Mucosa of stomach (tissue), 1 donor: ENCODE measurements around the gene KLHL7.
"Not testable (repeated sequence)": the region's sequence is repeated elsewhere in the genome, so short reads cannot be mapped to it uniquely, and the experiment has no call there.

Experiments
- H3K27me3 ChIP-seq: one replicate; pipeline ENCODE4 v1.7.0; 2013; ENCODE audit warnings: mild to moderate bottlenecking, low read length; ENCODE audit not compliant: control insufficient read depth, insufficient read depth
- H3K36me3 ChIP-seq: one replicate; pipeline ENCODE4 v1.7.0; 2013; ENCODE audit warnings: low read length; ENCODE audit not compliant: control insufficient read depth, insufficient read depth
- H3K4me1 ChIP-seq: one replicate; pipeline ENCODE4 v1.7.0; 2013; ENCODE audit warnings: mild to moderate bottlenecking, low read length; ENCODE audit not compliant: control insufficient read depth, insufficient read depth
- H3K4me3 ChIP-seq: one replicate; pipeline ENCODE4 v1.7.0; 2013; ENCODE audit warnings: low read length
- H3K9ac ChIP-seq: one replicate; pipeline ENCODE4 v1.7.0; 2013; ENCODE audit warnings: mild to moderate bottlenecking, low read length, moderate library complexity
- H3K9me3 ChIP-seq: one replicate; pipeline ENCODE4 v1.7.0; 2013; ENCODE audit warnings: mild to moderate bottlenecking, low read length, moderate library complexity; ENCODE audit not compliant: control insufficient read depth
- donor health status: Pancreatic carcinoma.

Gene KLHL7

DNA sequence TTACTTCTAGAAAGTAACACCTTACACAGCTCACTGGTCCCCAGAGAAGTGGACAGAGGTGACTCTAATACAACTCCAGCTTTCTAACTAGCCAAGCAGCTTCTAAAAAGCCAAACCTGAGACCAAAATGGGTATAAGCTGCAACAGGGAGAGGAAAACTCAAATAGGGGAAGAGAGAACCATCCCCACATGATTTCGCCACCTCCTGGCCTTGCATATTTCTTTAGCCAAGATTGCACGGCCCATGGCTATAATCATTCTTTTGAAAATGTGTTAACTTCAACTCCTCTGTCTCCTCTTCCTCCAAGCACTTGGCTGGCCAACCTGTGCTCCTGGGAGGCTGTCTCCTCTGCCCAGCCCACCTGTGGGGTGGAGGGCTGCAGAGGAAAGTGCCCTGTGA lies 104.9 kb downstream of the KLHL7 start:
- Histone ChIP-seq H3K4me3 (no peak overlapping the region), H3K9me3 (no peaks in the 10 kb centered on the region), H3K36me3 (no peaks in the 10 kb centered on the region), H3K27me3 (peaks cover 12% of the 10 kb centered on the region), H3K4me1 (no peaks in the 10 kb centered on the region), H3K9ac (no peak overlapping the region)

DNA sequence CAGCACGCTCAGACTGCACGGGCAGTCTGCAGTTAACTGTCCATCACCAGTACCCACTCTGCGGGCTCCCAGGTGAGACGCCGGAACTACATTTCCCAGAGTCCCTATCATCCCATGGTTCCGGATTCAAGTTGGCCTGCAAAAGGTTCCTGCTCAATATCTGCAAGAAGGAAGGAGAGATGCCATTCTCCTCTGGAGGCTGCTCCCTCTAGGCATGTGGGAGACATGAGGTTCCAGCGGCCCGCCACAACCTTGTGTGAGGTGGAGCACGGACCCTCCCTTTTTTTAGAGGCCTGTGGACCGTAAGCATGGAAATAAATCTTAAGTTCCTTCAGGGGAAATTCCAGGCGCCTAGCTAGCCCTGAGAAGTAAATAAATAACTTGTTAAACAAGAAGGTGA lies 106.0 kb downstream of the KLHL7 start:
- Histone ChIP-seq H3K27me3 (peaks cover 4% of the 10 kb centered on the region), H3K4me1 (no peaks in the 10 kb centered on the region)

DNA sequence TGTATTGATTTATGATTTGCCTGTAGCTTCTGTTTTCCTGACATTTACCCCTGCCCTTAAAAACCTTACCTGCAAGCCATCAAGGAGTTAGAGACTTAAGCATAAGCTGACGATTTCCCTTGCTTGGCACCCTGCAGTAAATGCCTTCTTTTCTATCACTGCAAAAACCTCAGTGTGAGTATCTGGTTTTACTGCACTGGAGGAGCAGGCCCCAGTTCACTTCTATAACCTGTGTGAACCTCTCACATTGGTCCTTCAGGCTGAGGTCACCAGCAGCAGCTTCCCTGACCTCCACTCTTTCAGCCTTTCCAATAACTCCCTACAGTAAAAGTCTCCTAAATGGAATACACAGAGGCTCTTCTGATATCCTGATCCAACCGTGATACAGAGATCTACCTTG lies 106.8 kb downstream of the KLHL7 start:
- no peaks in the 10 kb centered on the region for H3K9me3 ChIP-seq

More for the DNA sequence above, 106.0 kb downstream of the KLHL7 start:
- Histone ChIP-seq H3K4me3 (no peak overlapping the region), H3K36me3 (no peaks in the 10 kb centered on the region), H3K9me3 (no peaks in the 10 kb centered on the region), H3K9ac (no peak overlapping the region)

DNA sequence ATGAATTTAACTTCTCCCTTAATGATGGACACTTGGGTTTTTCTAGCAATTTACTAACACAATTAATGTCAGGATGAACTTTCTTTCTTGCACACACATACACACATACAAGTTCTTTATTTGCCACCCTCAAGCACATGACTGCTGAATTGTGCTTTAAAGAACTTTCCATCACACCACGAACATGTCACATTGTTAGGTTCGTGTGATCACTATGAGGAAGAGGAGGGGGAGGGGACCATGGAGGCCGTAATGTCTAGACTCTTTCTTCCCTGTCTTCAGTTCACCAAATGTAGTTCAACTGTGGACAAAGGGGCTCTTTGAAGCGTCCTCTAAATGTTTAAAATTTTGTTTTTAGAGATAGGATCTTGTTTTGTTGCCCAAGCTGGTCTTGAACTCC lies 107.3 kb downstream of the KLHL7 start:
- Histone ChIP-seq H3K36me3 (no peaks in the 10 kb centered on the region), H3K4me3 (no peak overlapping the region), H3K9me3 (no peaks in the 10 kb centered on the region), H3K27me3 (no peaks in the 10 kb centered on the region), H3K9ac (no peak overlapping the region), H3K4me1 (no peaks in the 10 kb centered on the region)

More for the DNA sequence above, 106.8 kb downstream of the KLHL7 start:
- H3K4me1 ChIP-seq, result no peaks in the 10 kb centered on the region
- H3K4me3 ChIP-seq, result no peak overlapping the region
- no peaks in the 10 kb centered on the region for H3K27me3 ChIP-seq
- no peaks in the 10 kb centered on the region for H3K36me3 ChIP-seq
- no peak overlapping the region for H3K9ac ChIP-seq

DNA sequence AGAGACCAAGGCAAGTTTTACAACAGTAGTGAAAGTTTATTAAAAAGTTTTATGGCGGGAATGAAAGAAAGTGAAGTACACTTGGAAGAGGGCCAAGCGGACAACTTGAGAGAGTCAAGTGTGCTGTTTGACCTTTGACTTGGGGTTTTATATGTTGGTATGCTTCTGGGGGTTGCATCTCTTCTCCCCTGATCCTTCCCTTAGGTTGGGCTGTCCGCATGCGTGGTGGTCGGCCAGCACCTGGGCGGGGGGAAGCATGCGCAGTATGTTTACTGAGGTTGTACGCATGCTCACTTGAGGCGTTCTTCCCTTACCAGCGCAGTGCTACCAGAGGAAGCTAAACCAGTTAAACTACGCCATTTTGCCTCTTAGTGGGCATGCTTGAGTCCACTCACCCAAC lies 108.2 kb downstream of the KLHL7 start:
- H3K9me3 ChIP-seq, result no peaks in the 10 kb centered on the region
- H3K4me1 ChIP-seq, result no peaks in the 10 kb centered on the region
- no peak overlapping the region for H3K9ac ChIP-seq
- no peak overlapping the region for H3K4me3 ChIP-seq
- no peaks in the 10 kb centered on the region for H3K27me3 ChIP-seq
- H3K36me3 ChIP-seq, result no peaks in the 10 kb centered on the region

DNA sequence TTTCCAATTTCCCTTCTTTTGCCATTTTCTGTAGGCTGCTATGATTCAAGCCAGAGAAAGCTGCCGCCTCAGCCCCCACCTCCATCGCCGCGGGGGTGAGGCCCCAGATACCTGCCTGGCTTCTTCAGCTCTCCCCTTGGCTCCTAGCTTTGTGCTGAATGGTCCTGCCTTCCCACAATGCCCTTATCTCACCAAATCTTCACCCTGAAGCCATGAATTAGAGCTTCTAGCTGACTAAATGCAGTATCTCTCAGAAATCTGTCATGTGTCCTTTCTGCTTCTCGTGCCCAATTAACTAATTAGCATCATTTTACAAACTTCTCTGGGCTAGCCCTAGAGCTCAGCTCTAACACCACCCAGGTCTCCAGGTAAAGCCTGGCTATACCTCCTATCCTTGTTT lies 108.8 kb downstream of the KLHL7 start:
- Histone ChIP-seq H3K27me3 (no peaks in the 10 kb centered on the region), H3K9me3 (no peaks in the 10 kb centered on the region), H3K9ac (no peak overlapping the region), H3K36me3 (no peaks in the 10 kb centered on the region), H3K4me3 (no peak overlapping the region), H3K4me1 (no peaks in the 10 kb centered on the region)

DNA sequence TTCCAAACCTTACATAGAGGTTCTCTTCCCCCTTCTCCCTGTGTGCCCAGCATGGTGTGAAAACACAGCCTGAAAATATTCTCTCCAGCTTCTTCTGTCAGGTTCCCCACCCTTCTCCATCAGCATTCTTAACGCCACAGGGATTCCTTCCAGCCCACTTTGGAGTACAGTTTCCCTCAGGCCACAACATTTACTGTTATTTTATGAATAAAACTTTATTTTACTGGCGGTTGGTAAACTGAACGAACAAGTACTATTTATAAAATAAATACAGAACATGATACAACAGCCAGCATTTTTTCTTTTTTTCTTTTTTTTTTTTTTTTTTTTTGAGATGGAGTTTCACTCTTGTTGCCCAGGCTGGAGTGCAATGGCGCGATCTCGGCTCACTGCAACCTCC lies 109.4 kb downstream of the KLHL7 start:
- Histone ChIP-seq H3K4me1 (no peaks in the 10 kb centered on the region), H3K4me3 (no peak overlapping the region), H3K9me3 (no peaks in the 10 kb centered on the region), H3K36me3 (no peaks in the 10 kb centered on the region), H3K27me3 (no peaks in the 10 kb centered on the region), H3K9ac (no peak overlapping the region)

DNA sequence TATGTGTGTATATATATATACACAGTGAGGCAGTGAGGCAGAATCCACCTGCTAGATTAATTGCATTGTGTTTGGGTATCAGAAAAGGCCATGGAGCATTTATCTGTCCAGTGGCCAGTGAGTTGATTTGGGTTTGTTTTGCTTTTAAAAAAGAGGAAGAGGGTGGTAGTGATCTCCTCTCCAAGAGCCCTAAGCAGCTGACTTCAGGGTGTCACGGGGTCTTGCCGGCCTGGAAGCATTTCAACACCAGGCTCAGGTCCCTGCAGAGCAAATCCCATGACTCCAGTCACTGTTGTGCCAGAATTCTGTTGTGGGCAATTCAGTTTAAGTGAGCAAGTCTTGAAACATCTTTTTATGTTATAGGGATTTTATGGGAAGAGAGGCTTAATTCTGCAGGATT lies 110.4 kb downstream of the KLHL7 start:
- no peaks in the 10 kb centered on the region for H3K27me3 ChIP-seq
- no peak overlapping the region for H3K9ac ChIP-seq
- H3K9me3 ChIP-seq, result no peaks in the 10 kb centered on the region
- no peaks in the 10 kb centered on the region for H3K4me1 ChIP-seq
- H3K4me3 ChIP-seq, result no peak overlapping the region
- H3K36me3 ChIP-seq, result no peaks in the 10 kb centered on the region

DNA sequence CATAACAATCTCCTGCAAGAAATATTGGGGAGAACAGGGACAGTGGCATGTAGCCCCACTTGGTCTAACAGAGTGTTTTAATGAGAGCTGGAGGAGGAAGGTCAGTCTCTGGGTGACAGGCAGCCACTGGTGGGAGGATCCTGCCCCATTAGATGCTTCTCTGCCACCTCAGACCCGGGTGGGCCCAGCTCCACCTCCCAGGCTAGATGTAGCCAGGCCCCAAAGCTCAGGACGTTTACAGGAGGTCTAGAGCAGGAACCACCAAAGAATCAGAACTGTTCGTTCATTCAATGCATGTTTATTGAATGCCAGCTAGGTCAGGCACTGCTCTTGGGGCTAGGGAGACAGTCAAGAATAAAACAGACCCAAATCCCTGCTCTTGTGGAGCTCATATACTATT lies 112.6 kb downstream of the KLHL7 start:
- Histone ChIP-seq H3K27me3 (no peaks in the 10 kb centered on the region), H3K4me3 (no peak overlapping the region), H3K4me1 (no peaks in the 10 kb centered on the region), H3K36me3 (no peaks in the 10 kb centered on the region), H3K9me3 (no peaks in the 10 kb centered on the region), H3K9ac (no peak overlapping the region)

DNA sequence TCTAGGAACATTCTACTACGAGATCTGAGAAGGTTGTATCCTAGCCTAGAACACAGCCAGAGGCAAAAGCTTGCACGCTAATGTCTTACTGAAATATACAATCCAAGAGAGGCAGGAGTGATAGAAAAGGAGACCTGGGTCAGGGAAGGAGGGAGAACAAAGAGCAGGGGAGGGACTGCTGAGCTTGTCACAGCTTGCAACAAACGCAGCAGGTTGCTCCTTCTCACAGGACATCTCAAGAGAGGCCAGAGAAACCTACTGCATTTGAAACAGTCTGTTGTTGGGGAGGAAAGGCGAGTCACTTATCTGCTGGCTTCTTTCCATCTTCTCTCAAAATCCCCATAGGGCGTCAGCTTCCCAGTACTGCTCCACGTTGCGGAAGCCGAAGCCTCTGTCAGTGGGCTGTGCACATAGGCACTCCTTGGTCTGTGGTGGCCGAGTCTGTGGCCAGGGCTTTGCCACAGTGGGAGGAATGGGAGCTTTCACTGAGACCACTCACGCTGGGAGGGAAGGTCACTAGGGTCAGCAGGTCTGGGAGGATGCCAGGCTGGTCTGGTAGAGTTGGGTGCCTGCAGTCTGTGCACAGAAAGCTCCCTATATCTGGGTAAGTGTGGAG lies 115.2 kb downstream of the KLHL7 start:
- Histone ChIP-seq H3K4me3 (no peak overlapping the region), H3K36me3 (no peaks in the 10 kb centered on the region), H3K27me3 (no peaks in the 10 kb centered on the region), H3K9me3 (no peaks in the 10 kb centered on the region), H3K4me1 (no peaks in the 10 kb centered on the region), H3K9ac (no peak overlapping the region)

DNA sequence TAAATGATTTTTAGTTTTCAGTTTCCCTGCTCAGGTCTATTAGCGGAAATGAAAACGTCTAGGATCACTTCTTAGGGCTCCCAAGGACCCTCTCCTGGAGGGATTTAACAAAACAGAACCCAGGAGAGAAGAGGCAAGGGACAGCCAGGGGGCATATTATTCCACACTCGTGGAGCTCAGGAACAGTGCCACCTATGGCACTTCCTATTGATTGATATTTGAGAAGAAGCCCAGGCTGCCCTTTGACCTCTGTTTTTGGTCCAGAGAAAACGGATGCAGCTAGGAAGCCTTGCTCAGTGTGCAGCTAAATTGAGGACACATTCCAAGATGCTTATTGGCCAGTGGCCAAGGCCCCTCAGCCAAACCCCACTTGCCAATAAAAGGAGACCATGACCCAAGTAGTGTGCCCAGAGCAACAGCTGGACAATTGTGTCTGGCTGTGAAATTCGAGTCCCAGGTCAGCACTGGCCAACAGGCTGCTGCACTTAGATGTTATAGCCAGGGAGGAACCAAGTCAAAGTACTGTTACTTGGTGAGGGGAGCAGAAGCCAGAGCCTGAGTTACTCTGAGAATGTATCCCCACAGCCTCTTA lies 117.0 kb downstream of the KLHL7 start:
- Histone ChIP-seq H3K4me3 (no peak overlapping the region), H3K36me3 (no peaks in the 10 kb centered on the region), H3K9ac (no peak overlapping the region), H3K4me1 (no peaks in the 10 kb centered on the region), H3K27me3 (no peaks in the 10 kb centered on the region), H3K9me3 (no peaks in the 10 kb centered on the region)

DNA sequence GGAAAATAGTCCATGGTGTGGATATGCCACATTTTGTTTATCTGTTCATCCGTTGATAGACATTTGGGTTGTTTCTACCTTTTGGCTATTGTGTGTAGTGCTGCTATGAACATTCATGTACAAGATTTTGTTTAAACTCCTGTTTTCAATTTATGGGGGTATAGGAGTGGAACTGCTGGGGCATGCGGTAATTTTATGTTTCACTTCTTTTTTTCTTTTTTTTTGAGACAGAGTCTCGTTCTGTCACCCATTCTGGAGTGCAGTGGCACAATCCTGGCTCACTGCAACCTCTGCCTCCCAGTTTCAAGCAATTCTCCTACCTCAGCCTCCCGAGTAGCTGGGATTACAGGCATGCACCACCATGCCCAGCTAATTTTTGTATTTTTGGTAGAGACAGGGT lies 118.8 kb downstream of the KLHL7 start:
- not testable (repeated sequence) for H3K4me1 ChIP-seq, H3K9me3 ChIP-seq, H3K36me3 ChIP-seq, H3K4me3 ChIP-seq, H3K9ac ChIP-seq, H3K27me3 ChIP-seq
